GM12878 (cell line): Measurements from ENCODE around the gene AP1S3.

Experiments
- ATF3 ChIP-seq: IDR thresholded peaks from 2 replicates; pipeline ENCODE4 v1.6.1; 2011; ENCODE audit warnings: low read depth, mild to moderate bottlenecking, low read length, moderate library complexity, borderline replicate concordance; ENCODE audit errors: extremely low read depth
- CBFB ChIP-seq: IDR thresholded peaks from 2 replicates; pipeline ENCODE4 v1.6.1; 2016; ENCODE audit warnings: antibody characterized with exemption, low read depth
- CHD2 ChIP-seq: IDR thresholded peaks from 2 replicates; pipeline ENCODE4 v1.6.1; 2011; ENCODE audit warnings: low read depth, low read length, improper control_type of control experiment, borderline replicate concordance
- CTCF ChIP-seq, 3 experiments: IDR thresholded peaks in 2 of 3; conservative IDR thresholded peaks in 1 of 3; 2 replicates each; pipeline ENCODE4 v1.5.1; 2011; ENCODE audit warnings: low read depth in 3 of 3, low read length in 3 of 3, mild to moderate bottlenecking in 3 of 3, control low read depth in 2 of 3, moderate library complexity in 2 of 3, inconsistent platforms in 1 of 3, mixed read lengths in 1 of 3; ENCODE audit not compliant: control insufficient read depth in 2 of 3, insufficient read depth in 1 of 3; ENCODE audit errors: extremely low read depth in 1 of 3
- EP300 ChIP-seq, 2 experiments: fragments of 150-350 bp in 1 of 2; IDR thresholded peaks; 2 replicates each; pipeline ENCODE4 v1.6.1; 2011 to 2012; ENCODE audit warnings: low read depth in 2 of 2, low read length in 2 of 2, borderline replicate concordance in 1 of 2, improper control_type of control experiment in 1 of 2, inconsistent platforms in 1 of 2; ENCODE audit not compliant: control insufficient read depth in 1 of 2
- EZH2 ChIP-seq: IDR thresholded peaks from 2 replicates; pipeline ENCODE4 v1.6.1; 2012; ENCODE audit warnings: low read depth, mild to moderate bottlenecking, control low read depth, inconsistent platforms, low read length, borderline replicate concordance; ENCODE audit not compliant: control insufficient read depth
- FOXK2 ChIP-seq: fragments of 450-650 bp; IDR thresholded peaks from 2 replicates; pipeline ENCODE4 v1.6.1; 2017; ENCODE audit warnings: mild to moderate bottlenecking, moderate library complexity
- NR2C2 ChIP-seq: IDR thresholded peaks from 2 replicates; pipeline ENCODE4 v1.6.1; 2011; ENCODE audit warnings: borderline replicate concordance, low read depth; ENCODE audit not compliant: control insufficient read depth, insufficient read length
- POLR2AphosphoS5 ChIP-seq: IDR thresholded peaks from 2 replicates; pipeline ENCODE4 v1.6.1; 2011; ENCODE audit warnings: mild to moderate bottlenecking, low read length, inconsistent platforms
- REST ChIP-seq: IDR thresholded peaks from 2 replicates; pipeline ENCODE4 v1.6.1; 2012; ENCODE audit warnings: mild to moderate bottlenecking, low read depth, low read length
- SIX5 ChIP-seq: IDR thresholded peaks from 2 replicates; pipeline ENCODE4 v1.6.1; 2011; ENCODE audit warnings: mild to moderate bottlenecking, low read depth, low read length, moderate library complexity; ENCODE audit not compliant: severe bottlenecking
- SMAD5 ChIP-seq: IDR thresholded peaks from 2 replicates; pipeline ENCODE4 v1.6.1; 2016; ENCODE audit warnings: antibody characterized with exemption, low read depth
- ZNF274 ChIP-seq: IDR thresholded peaks from one replicate; pipeline ENCODE4 v1.8.0; 2011; ENCODE audit not compliant: insufficient read length, insufficient read depth
- TF ChIP-seq, protein P1 (sequence below): IDR thresholded peaks from 2 replicates; pipeline ENCODE4 v1.6.1; 2011; ENCODE audit warnings: low read depth, low read length, improper control_type of control experiment, borderline replicate concordance

- no peak for TF ChIP-seq CBFB
- no peak for TF ChIP-seq EZH2
- no peak for TF ChIP-seq FOXK2
- no peak for TF ChIP-seq CTCF (IDR thresholded peaks at IDR 0.05 in 2 of 3, conservative IDR thresholded peaks at IDR 0.05 in 1 of 3; ENCODE audit: control insufficient read depth in 2 of 3, extremely low read depth in 1 of 3, insufficient read depth in 1 of 3, low read depth in 3 of 3, low read length in 3 of 3)
- TF ChIP-seq NR2C2, result no peak
- TF ChIP-seq CHD2, result no peak
- no peak for TF ChIP-seq SMAD5
- TF ChIP-seq, protein P1, sequence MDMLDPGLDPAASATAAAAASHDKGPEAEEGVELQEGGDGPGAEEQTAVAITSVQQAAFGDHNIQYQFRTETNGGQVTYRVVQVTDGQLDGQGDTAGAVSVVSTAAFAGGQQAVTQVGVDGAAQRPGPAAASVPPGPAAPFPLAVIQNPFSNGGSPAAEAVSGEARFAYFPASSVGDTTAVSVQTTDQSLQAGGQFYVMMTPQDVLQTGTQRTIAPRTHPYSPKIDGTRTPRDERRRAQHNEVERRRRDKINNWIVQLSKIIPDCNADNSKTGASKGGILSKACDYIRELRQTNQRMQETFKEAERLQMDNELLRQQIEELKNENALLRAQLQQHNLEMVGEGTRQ, result no peak
- TF ChIP-seq ATF3, result no peak
- no peak for TF ChIP-seq POLR2AphosphoS5
- TF ChIP-seq EP300 (IDR thresholded peaks at IDR 0.05; ENCODE audit: borderline replicate concordance in 1 of 2, control insufficient read depth in 1 of 2, low read depth in 2 of 2, low read length in 2 of 2), result no peak
- no peak for TF ChIP-seq ZNF274
- TF ChIP-seq SIX5, result no peak
- TF ChIP-seq REST, result no peak
These were observed 105.9 kb downstream of the AP1S3 start for GRCh38 chr2:223731503-223731902.
